ENCODE measurements around the gene SERF2. TPM values are rescaled to one million over a fixed set of nuclear protein-coding genes. Genes with fewer than 3 reads are reported as not detected.

The SERF2 gene
- total RNA-seq, 1 donor from 2014 or later = 769 TPM

DNA sequence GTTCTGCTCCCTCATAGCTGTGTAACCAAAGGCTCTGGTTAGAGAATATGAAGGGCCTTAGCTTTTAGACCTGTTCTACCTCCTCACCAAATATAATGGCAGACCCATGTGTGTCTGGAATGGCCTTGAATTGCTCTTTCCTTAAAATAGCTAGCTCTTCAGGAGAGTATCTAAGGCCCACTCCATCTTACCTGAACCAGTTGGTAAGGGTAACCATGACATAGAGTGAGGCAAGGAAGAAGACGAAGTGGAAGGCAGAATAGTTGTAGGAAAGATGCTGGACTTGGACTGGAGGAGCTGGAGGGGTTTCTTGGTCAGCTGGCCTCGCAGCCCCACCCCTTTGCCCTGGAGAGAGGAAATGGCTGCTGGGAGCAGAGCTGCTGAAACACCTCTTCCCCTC lies 3.1 kb downstream of the SERF2 start:
- H3K4me3 ChIP-seq = no peak overlapping the region
- no peaks in the 10 kb centered on the region for H3K27me3 ChIP-seq
- DNase-seq (no peak), ATAC-seq (no peak)
- H3K9me3 ChIP-seq = no peaks in the 10 kb centered on the region
- TF ChIP-seq CTCF (IDR thresholded peaks at IDR 0.05) = no peak
- peaks cover 45% of the 10 kb centered on the region for H3K4me1 ChIP-seq
- peak overlapping the region; percentile 98 for H3K27ac ChIP-seq
- H3K36me3 ChIP-seq = peaks cover 52% of the 10 kb centered on the region
- intact Hi-C loops (cut with DNase I) = no loop called here

DNA sequence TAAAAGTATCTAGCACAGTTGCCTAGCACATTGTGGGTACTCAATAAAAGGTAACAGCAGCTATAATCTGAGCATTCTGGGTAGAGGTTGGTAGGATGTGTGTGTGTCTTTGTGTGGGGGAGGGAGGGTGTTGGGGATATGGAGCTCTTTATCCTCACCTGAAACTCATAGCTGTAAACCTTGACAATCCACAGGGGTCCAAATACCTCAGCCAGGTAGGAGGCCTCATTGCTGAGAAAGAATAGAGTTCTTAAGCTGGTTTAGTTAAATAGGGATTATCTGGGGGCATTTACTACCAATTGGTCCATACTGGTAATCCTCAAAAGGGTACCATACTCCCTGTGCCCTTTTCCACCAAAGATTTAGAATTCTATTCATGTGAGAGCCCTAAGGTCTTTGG lies 3.9 kb downstream of the SERF2 start:
- Histone ChIP-seq H3K27me3 (no peaks in the 10 kb centered on the region), H3K9me3 (no peaks in the 10 kb centered on the region), H3K36me3 (peaks cover 52% of the 10 kb centered on the region), H3K4me1 (peaks cover 46% of the 10 kb centered on the region), H3K27ac (no peak overlapping the region), H3K4me3 (no peak overlapping the region)
- ATAC-seq = no peak
- no peak for TF ChIP-seq CTCF (IDR thresholded peaks at IDR 0.05)
- intact Hi-C loops (cut with DNase I) = no loop called here
- DNase-seq = no peak

DNA sequence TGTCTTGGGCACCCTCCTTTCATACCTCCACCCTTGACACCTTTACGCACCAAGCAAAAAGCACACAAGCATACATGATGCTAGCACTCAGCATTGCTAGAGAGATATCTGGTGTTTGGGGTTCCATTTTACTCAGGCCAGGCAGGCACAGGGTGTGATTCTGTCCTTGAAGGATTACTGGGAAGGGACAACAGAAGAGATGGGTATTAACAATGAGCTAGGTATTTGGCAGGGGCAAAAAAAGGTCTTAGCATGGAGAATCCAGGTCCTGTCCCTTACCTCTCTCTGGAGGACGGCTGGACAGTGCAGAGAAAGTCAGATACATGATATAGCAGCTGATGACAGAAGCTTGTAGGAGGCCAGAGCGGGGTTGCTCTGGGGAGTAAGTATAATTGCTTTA lies 4.4 kb downstream of the SERF2 start:
- H3K36me3 ChIP-seq = peaks cover 55% of the 10 kb centered on the region
- intact Hi-C loops (cut with DNase I) = no loop called here
- peaks cover 51% of the 10 kb centered on the region for H3K4me1 ChIP-seq
- TF ChIP-seq CTCF (IDR thresholded peaks at IDR 0.05) = no peak
- DNase-seq (no peak), ATAC-seq (no peak)
- H3K27ac ChIP-seq = no peak overlapping the region
- no peaks in the 10 kb centered on the region for H3K9me3 ChIP-seq
- H3K27me3 ChIP-seq = no peaks in the 10 kb centered on the region
- no peak overlapping the region for H3K4me3 ChIP-seq

DNA sequence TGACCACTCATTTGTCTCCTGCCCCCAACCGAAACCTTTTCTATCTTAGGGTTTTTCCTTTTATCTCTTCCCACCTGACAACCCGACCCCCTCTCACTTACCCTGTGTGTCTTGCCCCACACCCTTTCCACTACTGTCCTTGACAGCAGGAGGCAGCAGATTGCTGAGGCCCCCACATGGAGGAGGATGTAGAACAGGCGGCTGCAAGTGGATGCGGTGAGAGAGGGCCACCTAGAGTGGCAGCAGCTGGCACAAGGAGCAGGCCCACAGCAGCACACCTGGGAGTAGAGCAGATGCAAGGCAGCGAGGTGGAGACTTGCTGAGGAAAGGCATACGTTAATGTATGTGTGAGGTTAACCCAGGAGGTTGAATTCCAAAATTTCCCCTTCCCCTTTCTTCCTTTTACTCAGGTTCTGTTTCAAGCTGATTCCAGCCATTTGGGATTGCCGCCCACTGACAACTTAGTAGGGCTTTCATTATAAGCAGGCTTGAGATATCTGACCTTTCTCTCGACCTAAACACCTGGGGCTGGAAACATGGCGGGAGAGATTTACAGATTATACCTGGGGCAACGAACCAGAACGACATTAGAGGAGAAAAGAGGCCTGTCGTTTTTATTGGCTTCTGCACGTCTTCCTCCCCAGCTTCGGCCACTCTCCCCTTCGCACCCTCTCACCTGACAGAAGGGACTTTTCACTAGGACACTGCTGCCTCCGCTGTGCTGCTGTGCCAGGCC lies 7.3 kb downstream of the SERF2 start:
- ATAC-seq (no peak), DNase-seq (no peak)
- TF ChIP-seq CTCF (IDR thresholded peaks at IDR 0.05) = no peak
- Histone ChIP-seq H3K4me3 (no peak overlapping the region), H3K36me3 (peaks cover 70% of the 10 kb centered on the region), H3K9me3 (no peaks in the 10 kb centered on the region), H3K4me1 (peaks cover 39% of the 10 kb centered on the region), H3K27ac (peak overlapping the region; percentile 87), H3K27me3 (no peaks in the 10 kb centered on the region)
- intact Hi-C loops (cut with DNase I) = no loop called here

GRCh38 chr15:43799945-43800285 lies 7.8 kb downstream of the SERF2 start, which contains the start of gene SERINC4:
Gene SERINC4 (minus strand): TSS chr15:43800220. CDS start chr15:43799986, 234 bp downstream.
- intact Hi-C loops (cut with DNase I) = no loop called here
- ATAC-seq = peak; percentile 1
- TF ChIP-seq CTCF (IDR thresholded peaks at IDR 0.05) = no peak
- Histone ChIP-seq H3K27ac (peak within 1 kb of the TSS; percentile 87), H3K4me1 (peaks cover 33% of the 10 kb centered on the region), H3K9me3 (no peaks in the 10 kb centered on the region), H3K36me3 (peaks cover 70% of the 10 kb centered on the region), H3K4me3 (peak within 1 kb of the TSS; percentile 96), H3K27me3 (no peaks in the 10 kb centered on the region)
- peak; percentile 23 for DNase-seq
